Renal cortex interstitium (tissue), 11 donors: Measurements from ENCODE around the gene NET1. TPM values are rescaled to one million over a fixed set of nuclear protein-coding genes. Genes with fewer than 3 reads are reported as not detected.

Experiments
- DNase-seq, 11 donors: peaks; one replicate each; pipeline ENCODE4 v3.0.0-alpha.2; 2013; ENCODE audit warnings: low read depth in 9 of 11, low spot score in 4 of 11; ENCODE audit errors: extremely low read depth in 1 of 11
- polyA plus RNA-seq, 3 donors: library from polyadenylated mRNA; unstranded; fragments of 120-200 nt; gene quantifications; one replicate each; pipeline ENCODE4 v1.2.1, GENCODE V29; 2013; ENCODE audit not compliant: insufficient read length in 3 of 3

Gene NET1
- polyA plus RNA-seq, 3 donors = 122 to 142 (median 133) TPM

DNA sequence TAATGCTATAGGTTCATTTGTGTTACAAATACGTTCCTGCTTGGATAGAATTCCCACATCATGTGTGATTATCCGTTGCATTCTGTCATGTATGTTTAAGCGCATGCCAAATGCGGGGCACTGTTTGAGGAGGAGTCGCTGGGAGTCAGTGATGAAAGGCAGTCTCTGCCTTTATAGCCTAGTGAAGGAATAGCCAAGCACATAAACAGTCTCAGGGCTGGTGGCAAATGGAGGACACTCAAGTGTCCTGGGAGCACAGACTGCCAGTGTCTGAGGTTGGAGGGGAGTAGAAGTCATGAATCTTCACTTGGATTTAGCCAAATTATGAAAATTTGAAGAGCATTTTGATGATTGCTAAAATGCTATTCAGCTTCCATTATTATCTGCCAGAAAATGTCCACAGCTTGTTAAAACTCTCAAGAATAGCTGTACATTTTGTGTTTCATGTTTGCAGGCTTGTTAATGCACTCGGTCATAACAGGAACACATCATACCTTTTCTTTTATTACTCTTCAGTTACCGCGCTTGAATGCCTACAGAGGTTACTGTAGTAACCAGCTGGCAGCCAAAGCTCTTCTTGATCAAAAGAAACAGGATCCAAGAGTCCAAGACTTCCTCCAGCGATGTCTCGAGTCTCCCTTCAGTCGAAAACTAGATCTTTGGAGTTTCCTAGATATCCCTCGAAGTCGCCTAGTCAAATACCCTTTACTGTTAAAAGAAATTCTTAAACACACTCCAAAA lies 41.6 kb downstream of the NET1 start:
- no peak for DNase-seq

DNA sequence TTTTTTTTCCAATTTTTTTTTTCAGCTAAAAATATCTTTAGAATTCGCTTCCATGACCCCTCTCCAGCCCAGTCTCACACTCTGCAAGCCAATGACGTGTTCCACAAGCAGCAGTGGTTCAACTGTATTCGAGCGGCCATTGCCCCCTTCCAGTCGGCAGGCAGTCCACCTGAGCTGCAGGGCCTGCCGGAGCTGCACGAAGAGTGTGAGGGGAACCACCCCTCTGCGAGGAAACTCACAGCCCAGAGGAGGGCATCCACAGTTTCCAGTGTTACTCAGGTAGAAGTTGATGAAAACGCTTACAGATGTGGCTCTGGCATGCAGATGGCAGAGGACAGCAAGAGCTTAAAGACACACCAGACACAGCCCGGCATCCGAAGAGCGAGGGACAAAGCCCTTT lies 44.2 kb downstream of the NET1 start:
- no peak for DNase-seq

DNA sequence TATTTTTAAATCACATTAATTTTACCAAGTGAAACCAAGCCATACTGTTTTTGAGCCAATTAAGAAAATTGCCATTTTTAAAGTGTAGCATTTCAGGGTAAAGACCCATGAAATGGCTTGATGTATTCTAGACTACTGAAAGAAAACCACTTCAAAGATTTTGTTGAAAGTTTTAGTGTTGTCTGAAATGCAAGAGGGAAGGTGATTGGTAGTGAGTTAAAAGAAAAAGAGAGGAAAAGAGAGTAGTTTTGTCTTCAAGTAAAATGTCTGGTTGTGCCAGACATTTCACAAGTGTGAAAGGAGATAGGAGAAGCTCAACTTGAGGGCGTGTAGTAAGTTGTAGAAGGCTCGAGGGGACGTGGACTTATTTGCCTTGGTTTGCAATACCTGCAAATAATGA lies 45.4 kb downstream of the NET1 start:
- no peak for DNase-seq

DNA sequence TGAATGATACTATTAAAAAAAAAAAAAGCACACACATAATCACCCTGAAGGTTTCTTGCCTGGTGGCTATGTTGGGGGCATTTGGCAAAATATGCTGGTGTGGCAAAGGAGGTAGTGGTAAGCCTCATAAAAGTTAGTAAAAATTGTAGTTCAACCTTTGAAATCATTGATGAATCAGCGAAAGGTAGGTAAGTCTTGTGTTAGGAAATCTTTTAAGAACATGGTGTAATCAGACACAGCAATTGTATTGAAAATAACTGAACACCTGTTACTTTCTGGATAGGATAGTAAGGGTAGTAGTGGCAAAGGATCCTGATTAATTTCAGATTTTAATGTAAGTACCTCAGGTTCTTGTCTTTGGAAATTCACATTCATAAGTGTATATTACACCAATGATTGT lies 46.1 kb downstream of the NET1 start:
- no peak for DNase-seq

DNA sequence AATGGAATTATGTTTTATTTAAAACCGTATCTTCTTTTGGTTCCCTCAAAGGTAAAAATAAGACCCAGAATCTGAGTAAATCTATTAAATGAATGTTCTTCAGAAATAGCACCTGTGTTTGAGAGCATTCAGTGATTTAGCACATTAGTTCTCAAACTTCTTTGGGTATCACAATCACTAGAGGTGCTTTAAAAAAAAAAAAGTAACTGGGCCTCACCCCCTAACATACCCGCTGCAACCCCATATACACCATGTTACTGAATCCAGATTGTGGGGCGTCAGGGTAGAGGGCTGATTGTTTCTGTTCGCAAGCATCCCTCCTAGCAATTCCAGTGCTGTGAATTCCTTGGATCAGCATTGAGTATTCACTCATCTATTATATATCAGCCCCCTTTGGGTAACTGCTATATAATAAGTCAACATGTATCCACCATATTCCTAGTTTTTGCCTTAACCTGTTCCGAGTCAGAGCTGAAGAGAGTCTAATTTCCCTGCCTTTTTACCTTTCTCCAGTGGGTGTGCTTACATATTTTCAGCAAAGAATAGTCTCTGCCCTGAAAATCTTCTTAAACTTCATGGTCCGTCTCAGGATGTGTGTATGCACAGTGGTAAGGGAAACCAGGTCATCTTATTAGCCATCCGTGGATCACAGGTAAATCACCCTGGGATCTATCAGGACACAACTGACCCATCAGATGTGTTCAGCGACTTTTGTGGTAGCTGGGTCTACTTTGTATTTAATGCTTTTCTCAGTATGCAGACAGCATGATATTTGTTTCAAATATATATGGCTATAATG lies 46.8 kb downstream of the NET1 start:
- DNase-seq = no peak

DNA sequence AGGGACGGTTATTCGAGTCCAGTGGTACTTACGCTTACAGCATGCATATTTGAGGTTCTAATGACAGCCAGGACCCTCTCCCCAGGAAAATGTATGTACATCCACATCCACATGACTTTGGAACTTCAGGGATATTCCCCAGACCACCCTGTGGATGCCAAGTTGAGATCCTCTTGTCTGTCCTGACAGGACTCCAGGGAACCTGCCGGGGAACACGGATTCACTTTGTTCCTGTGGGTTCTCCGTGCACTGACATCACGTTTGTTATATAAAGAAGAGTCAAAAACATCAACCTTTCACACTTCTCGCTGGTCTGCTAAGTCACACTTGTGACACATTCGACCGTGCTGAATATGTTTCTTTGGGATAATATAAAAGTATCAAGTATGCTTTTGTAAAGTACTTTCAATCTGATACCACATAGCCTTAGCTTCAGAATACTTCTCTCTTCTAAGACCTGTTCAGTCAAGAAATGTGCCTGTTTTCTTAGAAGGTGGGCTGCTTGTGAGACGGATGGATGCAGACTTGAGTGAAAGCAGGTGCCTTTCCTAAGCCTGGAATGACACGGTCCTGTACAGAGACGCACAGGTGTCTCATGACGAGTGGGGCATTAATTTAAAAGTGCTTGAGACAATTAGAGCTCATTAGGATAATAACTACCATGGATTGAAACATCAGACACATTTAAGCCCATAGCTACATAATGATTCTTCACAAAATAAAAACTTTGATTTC lies 48.3 kb downstream of the NET1 start:
- DNase-seq = no peak

DNA sequence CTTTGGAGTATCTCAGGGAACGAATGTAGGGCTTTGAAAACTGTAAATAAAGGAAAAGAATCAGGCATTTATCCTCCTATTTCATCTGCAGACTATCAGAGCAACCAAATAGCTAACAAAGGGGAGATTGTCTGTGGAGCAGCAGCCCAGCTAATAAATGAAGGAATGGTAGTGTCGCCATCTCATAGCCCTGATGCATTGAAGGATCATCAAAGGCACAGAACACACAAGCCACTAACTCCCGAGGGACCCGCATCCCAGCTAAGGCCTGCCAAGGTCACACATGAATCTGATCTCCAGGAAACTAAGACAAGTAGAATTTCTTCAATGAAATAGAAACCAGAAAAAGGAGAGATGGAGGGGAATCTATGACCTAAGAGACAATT lies 48.8 kb downstream of the NET1 start:
- DNase-seq = no peak

DNA sequence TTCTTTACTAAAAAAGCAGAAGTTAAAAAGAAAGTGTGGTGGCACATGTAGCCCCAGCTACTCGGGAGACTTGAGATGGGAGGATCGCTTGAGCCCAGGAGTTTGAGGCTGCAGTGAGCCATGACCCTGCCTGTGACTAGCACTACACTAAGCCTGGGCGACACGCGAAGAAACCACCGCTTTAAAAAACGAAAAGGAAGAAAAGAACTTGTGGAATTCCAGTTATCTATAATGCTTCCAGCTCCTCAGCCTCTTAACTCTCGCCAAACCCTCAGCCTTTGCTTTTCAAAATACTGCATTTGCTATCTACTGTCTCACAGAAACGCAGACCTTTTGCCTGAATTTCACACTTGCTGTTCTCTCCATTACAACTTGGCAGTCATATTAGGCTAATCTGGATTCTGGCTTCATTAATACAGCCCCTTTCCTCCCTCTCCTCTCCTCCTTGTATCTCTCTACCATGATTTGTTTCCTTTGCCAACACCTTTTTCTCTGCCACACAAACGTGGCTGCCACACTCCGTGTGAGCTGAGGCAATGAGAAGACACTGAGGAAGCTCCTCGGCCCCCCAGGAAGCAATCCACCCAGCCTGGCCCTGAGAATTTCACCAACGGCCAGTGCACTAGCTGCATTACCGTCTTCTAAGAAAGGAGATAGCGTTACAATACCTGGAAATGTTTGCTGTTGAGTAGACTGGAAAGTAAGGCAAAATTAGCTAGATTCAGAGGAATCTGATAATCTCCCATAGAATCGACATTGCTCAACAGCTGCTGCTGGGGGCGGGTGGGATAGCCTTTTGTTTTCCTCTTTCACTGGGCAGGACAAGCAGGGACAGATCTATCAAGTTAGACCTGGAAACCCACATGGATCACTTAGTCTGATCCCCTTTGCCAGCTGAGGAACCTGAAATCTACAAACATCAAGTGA lies 49.8 kb downstream of the NET1 start:
- no peak for DNase-seq

DNA sequence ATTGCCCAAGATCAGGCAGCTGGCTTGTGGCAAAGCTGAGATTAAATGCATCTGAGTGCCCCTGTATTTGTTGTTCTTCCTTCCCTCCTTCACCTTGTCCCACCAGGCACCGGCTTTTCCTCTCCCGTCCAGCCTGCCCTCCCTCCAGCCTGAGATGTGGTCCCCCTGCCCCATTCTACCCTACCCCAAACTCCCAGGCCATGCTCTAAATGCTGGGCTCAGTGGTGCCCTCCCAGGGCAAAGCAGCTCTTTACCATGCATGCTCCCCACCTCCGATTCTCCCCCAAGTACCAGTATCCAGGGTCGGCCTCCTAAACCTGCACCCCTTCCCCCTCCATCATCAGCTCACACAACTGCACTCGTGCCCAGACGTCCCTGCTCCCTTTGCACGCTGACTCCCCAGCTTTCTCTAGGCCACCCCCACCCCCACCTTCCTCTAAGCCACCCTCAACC lies 50.5 kb downstream of the NET1 start:
- DNase-seq = no peak

DNA sequence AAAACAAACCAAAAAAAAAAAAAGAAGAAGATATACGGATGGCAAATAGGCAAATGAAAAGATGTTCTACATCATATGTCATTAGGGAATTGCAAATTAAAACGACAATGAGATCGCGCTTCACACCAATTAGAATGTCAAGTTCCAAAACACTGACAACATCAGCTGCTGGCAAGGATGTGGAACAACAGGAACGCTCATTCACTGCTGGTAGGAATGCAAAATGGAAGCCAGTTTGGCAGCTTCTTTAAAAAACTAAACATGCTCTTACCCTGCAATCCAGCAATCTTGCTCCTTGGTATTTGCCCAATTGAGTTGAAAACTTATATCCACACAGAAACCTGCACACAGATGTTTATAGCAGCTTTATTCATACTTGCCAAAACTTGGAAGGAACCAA lies 52.2 kb downstream of the NET1 start:
- DNase-seq = no peak

DNA sequence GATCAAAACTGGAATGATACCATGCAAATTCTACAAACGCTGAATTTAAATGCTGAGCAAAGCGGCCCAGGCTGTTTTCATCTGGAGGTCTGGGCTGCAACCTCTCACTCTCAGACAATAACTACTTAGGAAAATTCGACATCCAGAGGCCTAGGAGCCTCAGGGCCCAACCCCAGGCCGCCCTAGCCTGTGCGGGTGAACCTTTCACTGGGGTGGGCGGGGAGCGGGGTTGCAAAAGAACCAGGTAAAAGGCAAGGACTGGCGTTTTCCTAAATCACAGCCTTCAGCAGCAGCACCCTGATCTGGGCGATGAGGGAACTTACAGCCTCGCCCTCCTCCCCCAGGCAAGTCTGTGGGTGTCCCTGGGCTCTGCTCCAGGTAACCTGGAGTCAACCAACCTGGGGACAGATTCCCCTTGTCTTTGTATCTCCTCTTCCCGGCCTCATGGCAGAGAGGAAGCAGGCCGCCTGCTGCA lies 53.7 kb downstream of the NET1 start:
- no peak for DNase-seq

DNA sequence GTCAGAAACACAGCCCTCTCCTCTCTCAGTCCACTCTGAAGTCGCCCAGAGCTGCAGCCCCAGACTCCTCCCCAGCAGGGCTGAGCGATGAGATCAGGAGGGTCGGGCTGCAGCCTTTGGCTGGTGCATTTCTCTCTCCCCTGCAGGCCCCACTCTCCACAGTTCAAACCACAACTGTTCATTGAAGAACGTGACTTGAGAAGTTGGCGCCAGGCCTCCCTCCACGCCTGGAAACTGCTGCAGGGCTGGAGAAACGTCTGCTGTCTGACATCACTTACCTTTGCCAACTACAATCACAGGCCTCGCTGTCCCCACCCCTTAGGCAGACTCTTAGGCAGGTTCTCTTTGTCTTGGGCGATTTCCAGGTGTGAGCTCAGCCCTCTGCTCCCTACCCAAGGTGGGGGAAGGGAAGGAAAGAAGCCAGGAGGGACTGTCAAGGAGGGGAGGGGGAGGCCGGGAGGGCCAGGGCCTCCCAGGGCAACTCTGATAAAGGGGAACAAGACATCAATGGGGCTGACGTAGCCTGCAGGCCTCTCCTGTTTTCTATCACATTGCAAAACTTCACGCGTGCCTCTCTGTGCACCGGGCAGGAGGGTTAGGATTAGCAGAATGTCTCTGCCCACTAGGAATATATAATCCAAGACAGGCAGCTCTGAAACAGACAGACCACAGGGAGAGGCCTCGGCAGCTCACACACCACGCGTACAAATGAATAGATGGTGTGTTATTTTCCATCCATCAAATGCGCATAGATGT lies 54.3 kb downstream of the NET1 start:
- DNase-seq = no peak

DNA sequence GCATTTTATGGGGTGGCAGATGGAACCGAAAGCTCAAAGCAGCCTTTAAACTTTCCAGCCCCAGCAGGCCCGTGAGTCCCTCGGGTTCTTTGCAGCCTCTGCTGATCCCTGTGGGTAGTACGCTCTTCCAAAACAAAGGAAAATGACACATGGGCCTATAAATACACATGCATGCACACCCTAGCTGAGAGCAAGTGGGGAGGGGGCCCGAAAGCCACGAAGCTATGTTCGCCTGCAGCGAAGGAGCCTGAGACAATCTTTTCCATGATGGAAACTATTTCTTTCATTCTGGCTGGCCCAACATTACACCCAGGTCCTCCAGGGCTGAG lies 54.8 kb downstream of the NET1 start:
- no peak for DNase-seq

DNA sequence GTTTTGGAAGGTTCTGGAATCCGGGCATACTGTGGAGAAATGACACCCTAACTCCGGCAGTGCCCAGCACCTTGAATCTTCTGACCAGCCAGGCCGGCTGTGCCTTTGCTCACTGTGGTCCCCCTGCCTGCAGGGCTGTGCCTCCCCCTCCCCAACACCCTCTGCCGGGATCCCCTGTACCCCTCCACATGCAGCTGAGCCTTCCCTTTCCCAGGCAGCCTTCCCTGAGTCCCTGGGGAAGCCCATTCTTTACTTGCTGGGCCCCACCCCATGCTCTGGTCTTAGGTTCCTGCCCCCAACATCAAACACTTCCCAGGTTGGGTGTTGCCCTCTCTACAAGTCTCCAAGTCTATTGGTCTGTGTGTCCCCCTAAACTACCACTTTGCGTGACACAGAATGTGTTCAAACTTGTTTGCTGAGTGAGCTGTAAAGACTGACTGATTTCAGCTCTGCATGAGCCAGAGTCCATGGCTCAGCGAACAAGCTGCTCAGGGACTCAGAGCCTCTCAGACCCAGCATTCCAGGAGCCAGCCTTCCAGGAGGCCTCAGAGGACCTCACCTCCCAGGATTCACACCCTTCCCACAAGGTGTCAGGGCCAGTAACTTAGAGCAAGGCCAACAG lies 55.4 kb downstream of the NET1 start:
- no peak for DNase-seq

DNA sequence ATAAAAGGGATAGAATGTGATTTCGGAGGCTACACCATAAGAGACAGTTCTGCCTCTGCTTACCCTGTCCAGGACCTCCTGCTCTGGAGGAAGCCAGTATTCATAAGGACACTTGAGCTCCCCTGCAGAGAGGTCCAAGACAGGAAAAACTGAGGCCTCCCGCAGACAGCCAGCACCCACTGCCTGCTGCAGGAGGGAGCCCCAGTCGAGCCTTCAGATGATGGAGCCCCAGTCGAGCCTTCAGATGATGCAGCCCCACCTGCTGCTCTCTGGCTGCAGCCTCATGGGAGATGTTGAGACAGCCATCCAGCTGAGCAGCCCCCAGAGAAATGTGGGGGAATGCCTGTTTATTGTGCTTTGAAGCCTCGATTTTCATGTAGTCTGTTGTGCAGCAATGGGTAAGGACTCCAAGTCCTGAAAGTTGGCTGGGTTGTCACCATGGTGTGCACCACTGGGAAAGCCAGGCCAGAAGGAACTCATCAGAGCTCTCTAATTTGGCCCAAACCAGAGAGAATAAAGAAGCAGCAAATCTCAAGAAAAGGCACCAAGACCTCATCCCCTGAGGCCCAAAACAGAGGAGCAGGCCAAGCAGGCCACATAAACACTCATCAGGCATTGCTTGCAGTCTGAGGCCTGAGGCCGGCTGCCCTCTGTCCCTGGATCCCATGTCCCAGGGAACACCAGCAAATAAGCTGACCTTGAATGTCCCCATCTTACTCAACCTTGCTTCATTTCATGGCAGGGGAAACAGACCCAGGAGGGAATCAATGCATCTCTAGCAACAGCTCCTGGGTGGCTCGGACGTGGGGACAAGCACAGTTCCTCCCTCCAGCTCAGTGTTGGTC lies 56.1 kb downstream of the NET1 start:
- DNase-seq = no peak

DNA sequence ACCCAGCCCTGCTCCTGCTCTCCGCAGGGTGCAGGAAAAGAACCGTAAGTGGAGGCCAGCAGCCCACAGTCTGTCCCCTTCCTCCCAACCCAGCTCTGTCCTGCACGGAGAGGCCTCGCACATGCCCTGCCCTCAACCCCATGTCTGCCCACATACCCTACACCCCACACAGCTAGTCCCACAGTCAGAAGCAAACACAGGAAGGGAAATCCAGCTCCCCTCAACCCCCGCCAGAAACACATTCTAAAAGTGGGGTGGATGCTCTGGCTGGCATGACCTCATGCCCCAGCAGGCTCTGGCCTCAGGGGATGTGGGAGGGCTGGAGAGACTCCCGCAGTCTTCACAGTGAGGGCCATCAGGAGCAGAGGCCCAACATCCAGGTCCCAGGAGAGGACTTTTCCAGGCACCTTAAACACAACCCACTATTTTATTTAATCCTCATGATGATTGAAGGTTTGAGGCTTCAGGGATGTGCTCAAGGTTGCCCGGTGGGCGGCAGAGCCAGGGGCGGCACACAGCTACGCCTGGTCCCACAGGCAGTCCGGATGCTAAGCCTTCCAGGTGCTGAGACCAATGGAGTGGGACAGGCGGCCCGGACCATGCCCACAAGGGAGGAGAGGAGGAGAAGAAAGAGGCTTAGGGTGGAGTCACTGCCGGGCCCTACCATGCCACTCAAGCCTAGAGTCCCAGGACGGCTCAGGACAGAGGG lies 57.1 kb downstream of the NET1 start:
- no peak for DNase-seq
